Measurements from ENCODE around the gene MERTK. TPM values are rescaled to one million over a fixed set of nuclear protein-coding genes. Genes with fewer than 3 reads are reported as not detected.
"Not testable (repeated sequence)": the region's sequence is repeated elsewhere in the genome, so short reads cannot be mapped to it uniquely, and the experiment has no call there.

The MERTK gene
- total RNA-seq, 1 experiment from 2014 or later, result 14.5 TPM

DNA sequence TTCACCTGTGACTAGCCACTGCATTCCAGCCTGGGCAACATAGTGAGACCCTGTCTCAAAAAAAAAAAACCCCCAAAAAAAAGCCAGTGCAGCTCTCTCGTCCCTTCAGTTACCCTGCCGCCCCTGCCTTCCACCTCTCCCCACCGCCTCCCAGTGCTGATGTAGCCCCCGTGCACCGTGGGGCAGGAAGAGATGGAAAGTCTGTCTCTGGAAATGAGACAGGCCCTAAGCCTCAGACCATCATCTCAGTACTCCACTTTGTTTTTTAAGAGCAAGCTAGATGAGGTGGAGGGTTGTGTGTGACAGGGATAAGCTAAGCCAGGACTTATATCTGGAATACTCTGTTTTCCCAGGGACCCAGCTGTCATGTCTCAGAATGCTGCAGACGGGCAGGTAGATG lies 32.0 kb downstream of the MERTK start:
- no peaks in the 10 kb centered on the region for H3K4me1 ChIP-seq (ENCODE audit: control insufficient read depth, insufficient read depth, low read length)
- no peaks in the 10 kb centered on the region for H3K27me3 ChIP-seq (ENCODE audit: control insufficient read depth, insufficient read depth, low read length)
- in situ Hi-C loops (cut with HindIII; ENCODE audit: low pct_unique_long_range_greater_than_20kb, low sequenced_read_pairs) (no loop called here), intact Hi-C loops (cut with micrococcal nuclease; ENCODE audit: unreplicated experiment) (no loop called here)
- CTCF ChIA-PET, result no interaction called here
- no peaks in the 10 kb centered on the region for H3K9me3 ChIP-seq (ENCODE audit: control insufficient read depth, insufficient read depth, low read depth, low read length)
- DNase-seq (ENCODE audit: low read depth, low spot score) (no peak), ATAC-seq (no peak)
- no TSS peak for BruUV-seq (replicated peaks)
- POLR2A ChIA-PET, result interaction anchor here (0.7 kb wide), 1 partner anchor 312 kb away, joined by 5 read pairs; no protein-coding TSS in a partner anchor
- TF ChIP-seq SIN3A (IDR thresholded peaks at IDR 0.05; ENCODE audit: borderline replicate concordance, insufficient read depth, low read depth, low read length), result no peak
- no peaks in the 10 kb centered on the region for H3K36me3 ChIP-seq (ENCODE audit: control insufficient read depth, insufficient read depth, low read length)
- no peak overlapping the region for H3K27ac ChIP-seq (ENCODE audit: low read length)
- no peak overlapping the region for H3K4me3 ChIP-seq (ENCODE audit: low read depth in 2 of 2, low read length in 2 of 2)

DNA sequence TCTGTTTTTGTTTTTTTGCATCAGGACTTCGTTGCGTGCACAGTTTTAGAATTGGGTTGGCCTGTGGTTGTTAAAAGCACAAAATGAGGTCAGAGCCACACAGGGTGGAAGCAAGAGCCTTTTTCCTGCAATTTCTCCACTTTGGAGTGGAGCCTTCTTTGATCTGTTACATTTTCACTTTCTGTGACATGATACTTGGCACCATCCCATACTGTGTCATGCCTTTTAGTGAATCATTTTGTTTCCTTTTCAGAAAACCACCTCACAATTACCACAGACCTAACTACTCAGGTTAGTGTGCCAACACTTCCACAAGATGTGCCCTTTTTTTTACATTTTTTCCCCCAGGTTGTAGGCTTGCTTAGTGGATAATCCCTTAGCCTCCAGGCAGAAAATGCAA lies 32.5 kb downstream of the MERTK start:
- H3K4me1 ChIP-seq (ENCODE audit: control insufficient read depth, insufficient read depth, low read length), result no peaks in the 10 kb centered on the region
- H3K27ac ChIP-seq (ENCODE audit: low read length), result no peak overlapping the region
- H3K4me3 ChIP-seq (ENCODE audit: low read depth in 2 of 2, low read length in 2 of 2), result no peak overlapping the region
- no peaks in the 10 kb centered on the region for H3K36me3 ChIP-seq (ENCODE audit: control insufficient read depth, insufficient read depth, low read length)
- TF ChIP-seq POLR2AphosphoS5 (IDR thresholded peaks at IDR 0.05; ENCODE audit: low read depth, low read length), result no peak
- TF ChIP-seq, protein P1, sequence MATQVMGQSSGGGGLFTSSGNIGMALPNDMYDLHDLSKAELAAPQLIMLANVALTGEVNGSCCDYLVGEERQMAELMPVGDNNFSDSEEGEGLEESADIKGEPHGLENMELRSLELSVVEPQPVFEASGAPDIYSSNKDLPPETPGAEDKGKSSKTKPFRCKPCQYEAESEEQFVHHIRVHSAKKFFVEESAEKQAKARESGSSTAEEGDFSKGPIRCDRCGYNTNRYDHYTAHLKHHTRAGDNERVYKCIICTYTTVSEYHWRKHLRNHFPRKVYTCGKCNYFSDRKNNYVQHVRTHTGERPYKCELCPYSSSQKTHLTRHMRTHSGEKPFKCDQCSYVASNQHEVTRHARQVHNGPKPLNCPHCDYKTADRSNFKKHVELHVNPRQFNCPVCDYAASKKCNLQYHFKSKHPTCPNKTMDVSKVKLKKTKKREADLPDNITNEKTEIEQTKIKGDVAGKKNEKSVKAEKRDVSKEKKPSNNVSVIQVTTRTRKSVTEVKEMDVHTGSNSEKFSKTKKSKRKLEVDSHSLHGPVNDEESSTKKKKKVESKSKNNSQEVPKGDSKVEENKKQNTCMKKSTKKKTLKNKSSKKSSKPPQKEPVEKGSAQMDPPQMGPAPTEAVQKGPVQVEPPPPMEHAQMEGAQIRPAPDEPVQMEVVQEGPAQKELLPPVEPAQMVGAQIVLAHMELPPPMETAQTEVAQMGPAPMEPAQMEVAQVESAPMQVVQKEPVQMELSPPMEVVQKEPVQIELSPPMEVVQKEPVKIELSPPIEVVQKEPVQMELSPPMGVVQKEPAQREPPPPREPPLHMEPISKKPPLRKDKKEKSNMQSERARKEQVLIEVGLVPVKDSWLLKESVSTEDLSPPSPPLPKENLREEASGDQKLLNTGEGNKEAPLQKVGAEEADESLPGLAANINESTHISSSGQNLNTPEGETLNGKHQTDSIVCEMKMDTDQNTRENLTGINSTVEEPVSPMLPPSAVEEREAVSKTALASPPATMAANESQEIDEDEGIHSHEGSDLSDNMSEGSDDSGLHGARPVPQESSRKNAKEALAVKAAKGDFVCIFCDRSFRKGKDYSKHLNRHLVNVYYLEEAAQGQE (IDR thresholded peaks at IDR 0.05; ENCODE audit: insufficient read depth in 1 of 2, low read depth in 2 of 2, low read length in 1 of 2), result no peak
- no peak for TF ChIP-seq TCF7L2 (IDR thresholded peaks at IDR 0.05; ENCODE audit: low read depth, low read length)
- no peak for TF ChIP-seq SIN3A (IDR thresholded peaks at IDR 0.05; ENCODE audit: borderline replicate concordance, insufficient read depth, low read depth, low read length)
- TF ChIP-seq, protein P2, sequence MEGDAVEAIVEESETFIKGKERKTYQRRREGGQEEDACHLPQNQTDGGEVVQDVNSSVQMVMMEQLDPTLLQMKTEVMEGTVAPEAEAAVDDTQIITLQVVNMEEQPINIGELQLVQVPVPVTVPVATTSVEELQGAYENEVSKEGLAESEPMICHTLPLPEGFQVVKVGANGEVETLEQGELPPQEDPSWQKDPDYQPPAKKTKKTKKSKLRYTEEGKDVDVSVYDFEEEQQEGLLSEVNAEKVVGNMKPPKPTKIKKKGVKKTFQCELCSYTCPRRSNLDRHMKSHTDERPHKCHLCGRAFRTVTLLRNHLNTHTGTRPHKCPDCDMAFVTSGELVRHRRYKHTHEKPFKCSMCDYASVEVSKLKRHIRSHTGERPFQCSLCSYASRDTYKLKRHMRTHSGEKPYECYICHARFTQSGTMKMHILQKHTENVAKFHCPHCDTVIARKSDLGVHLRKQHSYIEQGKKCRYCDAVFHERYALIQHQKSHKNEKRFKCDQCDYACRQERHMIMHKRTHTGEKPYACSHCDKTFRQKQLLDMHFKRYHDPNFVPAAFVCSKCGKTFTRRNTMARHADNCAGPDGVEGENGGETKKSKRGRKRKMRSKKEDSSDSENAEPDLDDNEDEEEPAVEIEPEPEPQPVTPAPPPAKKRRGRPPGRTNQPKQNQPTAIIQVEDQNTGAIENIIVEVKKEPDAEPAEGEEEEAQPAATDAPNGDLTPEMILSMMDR (IDR thresholded peaks at IDR 0.05), result no peak
- POLR2A ChIA-PET, result no interaction called here
- no peaks in the 10 kb centered on the region for H3K27me3 ChIP-seq (ENCODE audit: control insufficient read depth, insufficient read depth, low read length)
- H3K9me3 ChIP-seq (ENCODE audit: control insufficient read depth, insufficient read depth, low read depth, low read length), result no peaks in the 10 kb centered on the region
- no peak for ATAC-seq
- DNase-seq (ENCODE audit: low read depth, low spot score), result no peak
- in situ Hi-C loops (cut with HindIII; ENCODE audit: low pct_unique_long_range_greater_than_20kb, low sequenced_read_pairs) (no loop called here), intact Hi-C loops (cut with micrococcal nuclease; ENCODE audit: unreplicated experiment) (no loop called here)
- BruUV-seq (replicated peaks), result no TSS peak
- CTCF ChIA-PET, result no interaction called here

DNA sequence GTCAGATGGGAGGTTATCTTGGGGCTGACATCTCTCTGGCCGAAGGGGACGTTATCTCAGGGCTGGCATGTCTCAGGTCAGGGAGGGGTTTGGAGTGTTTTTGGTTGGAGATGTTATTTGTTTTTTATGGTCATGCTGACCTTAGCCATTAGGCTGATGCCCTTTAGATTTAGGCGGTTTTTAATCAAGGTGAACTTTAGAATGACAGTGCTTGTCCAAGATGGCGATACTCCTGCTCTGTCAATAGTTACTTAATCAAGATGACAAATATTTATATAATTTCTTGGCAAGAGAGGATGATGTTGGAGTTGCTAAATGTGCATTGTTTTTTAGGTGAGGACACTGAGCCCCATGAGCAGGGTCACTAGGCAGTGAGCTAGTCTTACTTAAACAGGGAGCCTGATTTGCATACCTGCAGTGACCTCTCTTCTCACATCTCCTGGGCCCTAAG lies 34.5 kb downstream of the MERTK start:
- TF ChIP-seq POLR2AphosphoS5 (IDR thresholded peaks at IDR 0.05; ENCODE audit: low read depth, low read length) (no peak), SIN3A (IDR thresholded peaks at IDR 0.05; ENCODE audit: borderline replicate concordance, insufficient read depth, low read depth, low read length) (no peak)
- TF ChIP-seq, protein P2 (IDR thresholded peaks at IDR 0.05), result no peak
- Histone ChIP-seq H3K4me3 (ENCODE audit: low read depth in 2 of 2, low read length in 2 of 2) (no peak overlapping the region), H3K9me3 (ENCODE audit: control insufficient read depth, insufficient read depth, low read depth, low read length) (no peaks in the 10 kb centered on the region), H3K27me3 (ENCODE audit: control insufficient read depth, insufficient read depth, low read length) (no peaks in the 10 kb centered on the region), H3K27ac (ENCODE audit: low read length) (no peak overlapping the region), H3K36me3 (ENCODE audit: control insufficient read depth, insufficient read depth, low read length) (no peaks in the 10 kb centered on the region), H3K4me1 (ENCODE audit: control insufficient read depth, insufficient read depth, low read length) (no peaks in the 10 kb centered on the region)
- POLR2A ChIA-PET, result no interaction called here
- in situ Hi-C loops (cut with HindIII; ENCODE audit: low pct_unique_long_range_greater_than_20kb, low sequenced_read_pairs) (no loop called here), intact Hi-C loops (cut with micrococcal nuclease; ENCODE audit: unreplicated experiment) (no loop called here)
- no TSS peak for BruUV-seq (replicated peaks)
- ATAC-seq, result no peak
- CTCF ChIA-PET, result no interaction called here
- no peak for DNase-seq (ENCODE audit: low read depth, low spot score)

DNA sequence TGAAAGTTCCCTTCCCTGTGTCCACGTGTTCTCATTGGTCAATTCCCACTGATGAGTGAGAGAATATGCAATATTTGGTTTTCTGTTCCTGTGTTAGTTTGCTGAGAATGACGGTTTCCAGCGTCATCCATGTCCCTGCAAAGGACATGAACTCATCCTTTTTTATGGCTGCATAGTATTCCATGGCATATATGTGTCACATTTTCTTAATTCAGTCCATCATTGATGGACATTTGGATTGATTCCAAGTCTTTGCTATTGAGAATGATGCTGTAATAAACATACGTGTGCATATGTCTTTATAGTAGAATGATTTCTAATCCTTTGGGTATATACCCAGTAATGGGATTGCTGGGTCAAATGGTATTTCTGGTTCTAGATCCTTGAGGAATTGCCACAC lies 35.5 kb downstream of the MERTK start:
- BruUV-seq (replicated peaks); H3K36me3 ChIP-seq (ENCODE audit: control insufficient read depth, insufficient read depth, low read length); ATAC-seq; H3K4me3 ChIP-seq (ENCODE audit: low read depth in 2 of 2, low read length in 2 of 2); H3K27ac ChIP-seq (ENCODE audit: low read length); POLR2A ChIA-PET; intact Hi-C loops (cut with micrococcal nuclease; ENCODE audit: unreplicated experiment); H3K27me3 ChIP-seq (ENCODE audit: control insufficient read depth, insufficient read depth, low read length); H3K4me1 ChIP-seq (ENCODE audit: control insufficient read depth, insufficient read depth, low read length); H3K9me3 ChIP-seq (ENCODE audit: control insufficient read depth, insufficient read depth, low read depth, low read length); DNase-seq (ENCODE audit: low read depth, low spot score); in situ Hi-C loops (cut with HindIII; ENCODE audit: low pct_unique_long_range_greater_than_20kb, low sequenced_read_pairs); CTCF ChIA-PET: not testable (repeated sequence)
